ES-I3 (cell line): Measurements from ENCODE around the gene THSD4.
"Not testable (repeated sequence)": the region's sequence is repeated elsewhere in the genome, so short reads cannot be mapped to it uniquely, and the experiment has no call there.

ENCODE experiments used
- H3K36me3 ChIP-seq: 2 replicates; pipeline ENCODE4 v1.6.1; 2013; ENCODE audit warnings: mild to moderate bottlenecking, low read length, control low read depth, moderate library complexity; ENCODE audit not compliant: insufficient read depth
- H3K4me1 ChIP-seq: 2 replicates; pipeline ENCODE4 v1.6.1; 2013; ENCODE audit warnings: mild to moderate bottlenecking, control low read depth, low read length; ENCODE audit not compliant: insufficient read depth
- H3K9ac ChIP-seq: 2 replicates; pipeline ENCODE4 v1.6.1; 2013; ENCODE audit warnings: low read depth, mild to moderate bottlenecking, low read length, moderate library complexity
- H3K9me3 ChIP-seq: 2 replicates; pipeline ENCODE4 v1.6.1; 2013; ENCODE audit warnings: mild to moderate bottlenecking, low read length, moderate library complexity; ENCODE audit not compliant: control insufficient read depth, insufficient read depth

THSD4 gene

GRCh38 chr15:71400294-71400693 lies 285.0 kb downstream of the THSD4 start:
- no peak overlapping the region for H3K9ac ChIP-seq
- H3K36me3 ChIP-seq: no peaks in the 10 kb centered on the region
- H3K9me3 ChIP-seq: no peaks in the 10 kb centered on the region
- no peaks in the 10 kb centered on the region for H3K4me1 ChIP-seq

- H3K4me1 ChIP-seq, H3K36me3 ChIP-seq, H3K9me3 ChIP-seq, H3K9ac ChIP-seq: not testable (repeated sequence)
Observed at GRCh38 chr15:71401728-71402127, 286.5 kb downstream of the THSD4 start.

DNA sequence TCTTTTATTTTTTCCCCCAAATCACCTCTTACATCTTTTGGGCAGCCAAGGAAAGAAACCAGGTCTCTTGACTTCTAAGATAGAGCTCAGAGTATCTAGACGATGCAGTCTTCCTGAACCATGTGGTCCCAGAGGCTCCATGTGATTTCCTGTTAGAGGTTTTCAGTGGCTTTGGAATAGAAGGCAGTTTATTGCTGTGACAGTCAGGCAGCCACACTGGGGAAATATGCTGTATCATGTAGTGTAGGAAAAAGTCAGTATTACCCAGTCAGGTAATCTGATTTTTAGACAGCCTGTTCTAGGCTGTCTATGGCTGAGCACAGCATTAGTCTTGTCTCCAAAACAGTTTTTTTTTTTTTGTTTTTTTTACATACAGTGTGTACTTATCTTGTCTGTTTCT lies 294.3 kb downstream of the THSD4 start:
- Histone ChIP-seq H3K4me1 (peaks cover 8% of the 10 kb centered on the region; the same call in 1 of the 2 replicates), H3K9me3 (no peaks in the 10 kb centered on the region), H3K9ac (no peak overlapping the region), H3K36me3 (no peaks in the 10 kb centered on the region)

DNA sequence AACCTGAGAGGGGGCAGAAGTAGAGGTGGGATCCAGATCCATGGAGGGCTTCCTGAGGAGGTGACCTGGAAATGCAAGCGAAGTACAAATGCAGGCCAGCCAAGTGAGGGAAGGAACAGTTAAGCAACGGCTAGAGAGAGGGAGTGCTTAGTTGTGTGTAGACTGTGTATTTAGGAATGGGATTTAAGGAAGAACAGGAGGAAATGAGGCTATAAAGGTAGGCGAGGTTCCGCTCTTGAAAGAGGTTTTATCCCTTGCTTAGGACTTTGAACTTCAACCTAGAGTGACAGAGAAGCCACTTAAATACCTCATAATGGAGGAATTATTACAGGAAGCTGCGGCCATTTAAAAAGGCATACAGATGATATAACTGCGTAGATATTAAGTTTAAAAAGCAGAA lies 295.1 kb downstream of the THSD4 start:
- no peaks in the 10 kb centered on the region for H3K9me3 ChIP-seq

DNA sequence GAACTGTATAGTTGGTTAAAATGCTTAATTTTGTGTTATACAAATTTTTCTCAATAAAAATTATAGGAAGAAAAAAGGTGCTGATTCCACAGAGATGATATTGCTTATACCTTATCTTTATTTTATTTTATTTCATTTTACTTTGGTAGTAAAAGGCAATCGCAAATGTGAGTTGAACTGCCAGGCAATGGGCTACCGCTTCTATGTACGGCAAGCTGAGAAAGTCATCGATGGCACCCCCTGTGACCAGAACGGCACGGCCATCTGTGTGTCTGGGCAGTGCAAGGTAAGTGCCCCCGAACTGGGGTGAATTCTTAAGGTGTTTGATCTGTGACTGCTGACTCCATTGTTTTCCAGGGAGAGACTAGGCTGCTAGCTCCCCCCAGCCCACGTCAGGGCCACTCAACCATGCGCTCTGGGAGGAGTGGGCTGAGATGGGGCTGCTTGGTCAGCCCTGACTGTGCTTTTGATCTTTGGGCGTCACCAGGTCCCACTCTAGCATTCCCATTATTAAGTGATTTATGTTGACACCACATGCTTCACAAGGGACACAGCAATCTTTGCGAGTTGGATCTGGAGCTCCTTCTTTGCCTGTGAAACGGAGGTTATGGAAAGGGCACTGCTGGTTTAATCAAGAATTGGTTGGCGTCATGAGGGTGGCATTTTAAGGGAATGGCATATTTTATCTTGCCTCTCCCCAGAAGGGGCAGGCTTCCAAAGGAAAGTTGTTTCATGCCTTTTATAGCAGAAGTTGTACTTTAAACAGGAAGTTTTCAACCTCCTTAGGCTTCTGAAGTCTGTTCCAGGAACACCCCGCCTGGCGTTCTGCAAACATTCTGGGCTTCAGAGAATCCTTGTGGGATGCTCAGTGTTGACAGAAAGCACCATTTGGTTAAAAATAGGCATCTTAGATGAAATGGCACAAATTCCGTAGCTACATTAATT lies 296.5 kb downstream of the THSD4 start:
- Histone ChIP-seq H3K9me3 (no peaks in the 10 kb centered on the region), H3K9ac (no peak overlapping the region), H3K36me3 (no peaks in the 10 kb centered on the region), H3K4me1 (peaks cover 8% of the 10 kb centered on the region; the same call in 1 of the 2 replicates)

More for the DNA sequence above, 295.1 kb downstream of the THSD4 start:
- Histone ChIP-seq H3K9ac (no peak overlapping the region), H3K4me1 (peaks cover 8% of the 10 kb centered on the region; the same call in 1 of the 2 replicates), H3K36me3 (no peaks in the 10 kb centered on the region)

- Histone ChIP-seq H3K9me3 (no peaks in the 10 kb centered on the region), H3K36me3 (no peaks in the 10 kb centered on the region), H3K4me1 (0 out of 2 replicates have a peak, but pooled peaks cover 3% of the 10 kb centered on the region), H3K9ac (no peak overlapping the region)
Observed at GRCh38 chr15:71413419-71413818, 298.1 kb downstream of the THSD4 start.

GRCh38 chr15:71414853-71415252 lies 299.6 kb downstream of the THSD4 start:
- Histone ChIP-seq H3K36me3 (no peaks in the 10 kb centered on the region), H3K4me1 (0 out of 2 replicates have a peak, but pooled peaks cover 3% of the 10 kb centered on the region), H3K9me3 (no peaks in the 10 kb centered on the region), H3K9ac (no peak overlapping the region)

DNA sequence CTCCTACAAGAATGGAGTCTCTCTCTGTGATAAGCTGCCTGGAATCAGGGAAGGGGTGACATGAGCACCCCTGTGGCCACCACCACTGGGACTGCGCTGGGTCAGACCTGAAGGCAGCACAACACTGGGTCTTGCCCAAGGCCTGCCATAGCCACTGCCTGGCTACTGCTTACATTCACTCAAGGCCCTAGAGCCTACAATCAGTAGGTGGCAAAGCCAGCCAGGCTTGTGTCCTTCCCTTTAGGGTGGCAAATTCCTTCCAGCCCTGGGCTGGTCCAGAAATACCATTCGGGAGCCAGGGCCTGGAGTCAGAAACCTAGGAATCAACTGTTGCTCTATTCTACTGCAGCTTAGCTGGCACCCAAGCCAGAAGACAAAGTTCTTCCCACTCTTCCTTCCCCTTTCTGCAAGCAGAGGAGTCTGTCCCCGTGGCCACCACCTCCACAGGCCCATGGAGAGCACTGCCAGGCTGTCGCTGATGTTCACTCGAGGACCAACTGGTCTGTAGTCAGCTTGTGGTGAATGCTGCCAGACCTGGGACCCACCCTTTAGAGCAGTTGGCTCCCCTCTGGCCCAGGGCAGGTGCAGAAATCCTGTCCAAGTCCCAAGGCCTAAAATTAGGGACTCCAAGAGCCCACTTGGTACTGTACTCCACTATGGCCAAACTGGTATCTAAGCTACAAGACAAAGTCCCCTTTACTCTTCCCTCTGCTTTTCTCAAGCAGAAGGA lies 307.4 kb downstream of the THSD4 start:
- Histone ChIP-seq H3K9ac (no peak overlapping the region), H3K36me3 (no peaks in the 10 kb centered on the region), H3K9me3 (no peaks in the 10 kb centered on the region), H3K4me1 (no peaks in the 10 kb centered on the region)

- Histone ChIP-seq H3K9me3 (no peaks in the 10 kb centered on the region), H3K36me3 (no peaks in the 10 kb centered on the region), H3K4me1 (peaks cover 12% of the 10 kb centered on the region; the same call in 1 of the 2 replicates), H3K9ac (no peak overlapping the region)
Observed at GRCh38 chr15:71424765-71425164, 309.5 kb downstream of the THSD4 start.

DNA sequence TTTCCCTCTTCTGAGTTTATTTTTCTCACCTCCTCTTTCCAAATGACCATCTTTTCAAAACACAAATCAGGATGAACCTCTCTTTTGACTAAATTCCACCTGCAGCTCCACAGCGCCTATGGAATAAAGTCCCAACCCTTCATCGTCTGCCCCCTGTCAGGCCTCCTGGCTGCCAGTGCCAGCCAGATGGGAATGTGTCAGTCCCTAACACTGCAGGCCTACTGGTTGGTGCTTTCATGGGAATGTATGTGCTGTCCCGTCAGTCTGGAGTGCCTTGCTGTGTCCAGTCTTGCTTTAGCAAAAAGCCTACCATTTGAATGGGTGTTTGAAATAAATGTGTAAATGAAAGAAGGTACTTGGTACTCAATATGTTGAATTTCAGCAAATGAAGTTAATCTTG lies 310.1 kb downstream of the THSD4 start:
- Histone ChIP-seq H3K36me3 (no peaks in the 10 kb centered on the region), H3K9ac (no peak overlapping the region), H3K9me3 (no peaks in the 10 kb centered on the region), H3K4me1 (peaks cover 12% of the 10 kb centered on the region; the same call in 1 of the 2 replicates)

- Histone ChIP-seq H3K9ac (no peak overlapping the region), H3K9me3 (no peaks in the 10 kb centered on the region), H3K36me3 (no peaks in the 10 kb centered on the region), H3K4me1 (peaks cover 15% of the 10 kb centered on the region; the same call in 1 of the 2 replicates)
Observed at GRCh38 chr15:71426792-71427191, 311.5 kb downstream of the THSD4 start.

- no peak overlapping the region for H3K9ac ChIP-seq
- peaks cover 18% of the 10 kb centered on the region; the same call in 1 of the 2 replicates for H3K4me1 ChIP-seq
- H3K36me3 ChIP-seq: no peaks in the 10 kb centered on the region
- no peaks in the 10 kb centered on the region for H3K9me3 ChIP-seq
Observed at GRCh38 chr15:71430782-71431181, 315.5 kb downstream of the THSD4 start.

DNA sequence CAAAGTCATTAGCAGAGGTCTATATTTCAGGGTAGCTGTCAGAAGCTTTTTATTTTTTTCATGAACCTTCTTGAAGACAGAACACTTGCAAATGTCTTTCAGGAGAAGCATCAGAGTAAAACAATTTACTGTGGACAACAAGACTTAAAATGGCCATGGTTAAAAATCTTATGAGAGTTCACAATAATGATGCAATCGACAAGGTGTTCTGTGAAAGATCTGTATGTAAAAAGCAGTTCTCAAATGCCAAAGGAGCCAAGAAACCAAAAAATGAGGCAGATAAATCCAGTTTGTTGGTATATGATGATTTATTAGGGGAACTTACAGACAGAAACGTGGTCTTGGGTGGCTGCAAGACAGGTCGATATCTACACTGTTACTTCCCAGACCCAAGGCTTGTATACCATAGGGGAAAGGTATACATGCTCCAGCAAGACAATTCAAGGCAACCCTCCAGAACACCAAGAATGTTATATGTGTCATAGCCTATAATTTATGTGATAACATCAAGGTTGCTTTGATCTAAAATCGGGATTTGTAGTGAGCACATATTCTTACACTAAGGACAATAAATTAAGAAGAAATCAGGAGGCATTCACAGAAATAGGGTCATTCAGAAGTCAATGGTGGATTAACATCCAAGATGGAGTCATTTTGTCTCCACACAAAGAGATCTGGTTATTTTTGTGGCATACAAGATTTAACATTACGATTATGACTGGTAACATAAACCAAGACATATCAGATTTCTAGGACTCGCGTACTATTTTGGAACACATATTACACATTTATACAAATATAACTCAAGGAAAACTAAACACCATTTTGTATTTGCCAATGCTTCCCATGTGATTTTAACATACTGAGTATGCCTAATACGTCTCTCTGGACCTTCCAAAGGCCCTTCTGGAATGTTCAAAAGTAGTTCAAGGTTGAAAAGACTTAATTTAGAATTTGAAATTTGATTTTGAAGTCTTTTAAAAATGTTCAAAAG lies 316.4 kb downstream of the THSD4 start:
- Histone ChIP-seq H3K9me3 (peaks cover 2% of the 10 kb centered on the region; the same call in 1 of the 2 replicates), H3K9ac (no peak overlapping the region), H3K36me3 (no peaks in the 10 kb centered on the region), H3K4me1 (peaks cover 18% of the 10 kb centered on the region; the same call in 1 of the 2 replicates)
